Keratinocyte (primary cell): ENCODE data around the gene CCDC24. TPM values are rescaled to one million over a fixed set of nuclear protein-coding genes. Genes with fewer than 3 reads are reported as not detected.

Source experiments
- DNase-seq: peaks from one replicate; pipeline ENCODE4 v3.0.0-alpha.2; 2011; ENCODE audit warnings: low read depth, missing footprints, low spot score
- FAIRE-seq: peaks from 2 replicates; lab custom pipeline; 2011; peaks lifted over from hg19 to GRCh38; lab: Jason Lieb, UNC
- H2AFZ ChIP-seq: 2 replicates; pipeline ENCODE4 v1.6.0; 2012; ENCODE audit warnings: low read length, control low read depth, inconsistent platforms; ENCODE audit not compliant: control insufficient read depth
- H3K27ac ChIP-seq: 2 replicates; pipeline ENCODE4 v1.5.1; 2011; ENCODE audit warnings: low read length; ENCODE audit not compliant: control insufficient read depth, insufficient read depth
- H3K27me3 ChIP-seq: 3 replicates; pipeline ENCODE4 v1.6.0; 2011; ENCODE audit warnings: low read length; ENCODE audit not compliant: control insufficient read depth, insufficient read depth; ENCODE audit errors: extremely low read depth
- H3K36me3 ChIP-seq, 2 experiments: 2 replicates in 1 of 2; 3 replicates in 1 of 2; pipeline ENCODE4 v1.5.1; 2011; ENCODE audit warnings: low read length in 2 of 2, mild to moderate bottlenecking in 1 of 2; ENCODE audit not compliant: control insufficient read depth in 2 of 2, insufficient read depth in 2 of 2; ENCODE audit errors: extremely low read depth in 1 of 2
- H3K4me1 ChIP-seq: 3 replicates; pipeline ENCODE4 v1.5.1; 2011; ENCODE audit warnings: low read length; ENCODE audit not compliant: control insufficient read depth, insufficient read depth; ENCODE audit errors: extremely low read depth
- H3K4me2 ChIP-seq: 3 replicates; pipeline ENCODE4 v1.6.0; 2011; ENCODE audit warnings: low read depth, low read length; ENCODE audit not compliant: control insufficient read depth, insufficient read depth; ENCODE audit errors: extremely low read depth
- H3K4me3 ChIP-seq, 3 experiments: fragments of 200-600 bp in 1 of 3; sonication (generic) in 1 of 3; 2 replicates in 2 of 3; 3 replicates in 1 of 3; pipeline ENCODE4 v1.5.1; 2011 to 2016; ENCODE audit warnings: low read length in 3 of 3, mild to moderate bottlenecking in 3 of 3, control low read depth in 2 of 3, inconsistent platforms in 1 of 3, low read depth in 1 of 3, mixed read lengths in 1 of 3, mixed run types in 1 of 3, moderate library complexity in 1 of 3; ENCODE audit not compliant: control insufficient read depth in 2 of 3, insufficient read depth in 2 of 3; ENCODE audit errors: extremely low read depth in 1 of 3
- H3K79me2 ChIP-seq: 2 replicates; pipeline ENCODE4 v1.6.0; 2012; ENCODE audit warnings: low read length; ENCODE audit not compliant: control insufficient read depth, insufficient read depth
- H3K9ac ChIP-seq: 3 replicates; pipeline ENCODE4 v1.6.0; 2011; ENCODE audit warnings: low read length; ENCODE audit not compliant: control insufficient read depth, insufficient read depth; ENCODE audit errors: extremely low read depth
- H3K9me1 ChIP-seq: 3 replicates; pipeline ENCODE4 v1.6.0; 2011; ENCODE audit warnings: low read length; ENCODE audit not compliant: control insufficient read depth, insufficient read depth; ENCODE audit errors: extremely low read depth
- H3K9me3 ChIP-seq: 2 replicates; pipeline ENCODE4 v1.5.1; 2012; ENCODE audit warnings: low read depth, low read length; ENCODE audit not compliant: control insufficient read depth
- H4K20me1 ChIP-seq: 3 replicates; pipeline ENCODE4 v1.6.0; 2011; ENCODE audit warnings: low read length; ENCODE audit not compliant: control insufficient read depth, insufficient read depth; ENCODE audit errors: extremely low read depth
- EZH2 ChIP-seq: IDR thresholded peaks from one replicate; pipeline ENCODE4 v1.6.1; 2012; ENCODE audit warnings: inconsistent platforms, mild to moderate bottlenecking, low read length, moderate library complexity
- dilution Hi-C: fragments of 300-500 bp; cut with MboI; formaldehyde crosslinking; loops from one replicate; pipeline ENCODE4 v1.7.0; 2020; ENCODE audit warnings: low sequenced_read_pairs; ENCODE audit not compliant: extremely low pct_ligation_motif_present
- polyA plus RNA-seq, 5 experiments: library from polyadenylated mRNA; depleted of rRNA in 3 of 5; stranded (reverse) in 3 of 5; stranded (forward) in 1 of 5; unstranded in 1 of 5; fragments of >200 nt; gene quantifications; 1 replicate in 1 of 5; 2 replicates in 3 of 5; 3 replicates in 1 of 5; pipeline versions ENCODE4 v1.2.1 to v1.2.3, GENCODE V29; 2011 to 2012; ENCODE audit warnings: missing spikeins in 2 of 5, low read depth in 1 of 5, low replicate concordance in 1 of 5
- TF ChIP-seq, protein P1 (sequence below), 3 experiments: IDR thresholded peaks in 1 of 3; conservative IDR thresholded peaks in 1 of 3; optimal IDR thresholded peaks in 1 of 3; 2 replicates in 2 of 3; 3 replicates in 1 of 3; pipeline versions ENCODE3 to v1.5.1; 2011; ENCODE audit warnings: low read length in 3 of 3, mild to moderate bottlenecking in 3 of 3, moderate library complexity in 2 of 3, control low read depth in 1 of 3, inconsistent platforms in 1 of 3; ENCODE audit not compliant: insufficient read depth in 2 of 3; ENCODE audit errors: extremely low read depth in 1 of 3

Gene CCDC24
- polyA plus RNA-seq, 1 donor (not counting 4 experiments of a cell fraction or from before 2014, with no cell fraction given), result 5.2 TPM

DNA sequence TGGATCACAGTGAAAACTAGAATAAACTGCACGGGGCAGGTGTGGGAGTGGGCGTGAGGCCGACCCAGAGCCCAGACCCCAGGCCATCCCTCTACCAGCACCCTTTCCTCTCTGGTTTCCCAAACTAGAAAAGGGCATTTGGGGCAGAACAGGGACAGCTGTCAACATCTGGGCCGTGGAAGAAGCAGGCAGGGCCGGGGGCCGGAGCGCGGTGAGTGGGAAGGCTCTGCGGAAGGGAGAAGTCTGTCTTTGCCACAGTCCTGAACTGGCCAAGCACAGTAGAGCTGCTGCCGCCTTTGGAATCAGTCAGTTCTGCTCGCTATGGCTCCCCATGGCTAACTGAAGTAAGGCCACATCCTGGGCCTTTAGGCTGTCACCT is 6.6 kb downstream of the CCDC24 start:
- Histone ChIP-seq H3K9me3 (no peaks in the 10 kb centered on the region), H3K36me3 (peaks cover 2 to 3% of the 10 kb centered on the region in 2 experiments), H3K27ac (no peak overlapping the region), H4K20me1 (no peaks in the 10 kb centered on the region), H3K79me2 (no peaks in the 10 kb centered on the region), H3K4me3 (no peak overlapping the region), H3K4me1 (peaks cover 5% of the 10 kb centered on the region), H3K27me3 (no peaks in the 10 kb centered on the region), H3K4me2 (no peak overlapping the region), H3K9ac (no peak overlapping the region), H2AFZ (no peak overlapping the region), H3K9me1 (no peaks in the 10 kb centered on the region)
- dilution Hi-C loops, result no loop called here
- DNase-seq (no peak), FAIRE-seq (no peak)
- TF ChIP-seq, protein P1, sequence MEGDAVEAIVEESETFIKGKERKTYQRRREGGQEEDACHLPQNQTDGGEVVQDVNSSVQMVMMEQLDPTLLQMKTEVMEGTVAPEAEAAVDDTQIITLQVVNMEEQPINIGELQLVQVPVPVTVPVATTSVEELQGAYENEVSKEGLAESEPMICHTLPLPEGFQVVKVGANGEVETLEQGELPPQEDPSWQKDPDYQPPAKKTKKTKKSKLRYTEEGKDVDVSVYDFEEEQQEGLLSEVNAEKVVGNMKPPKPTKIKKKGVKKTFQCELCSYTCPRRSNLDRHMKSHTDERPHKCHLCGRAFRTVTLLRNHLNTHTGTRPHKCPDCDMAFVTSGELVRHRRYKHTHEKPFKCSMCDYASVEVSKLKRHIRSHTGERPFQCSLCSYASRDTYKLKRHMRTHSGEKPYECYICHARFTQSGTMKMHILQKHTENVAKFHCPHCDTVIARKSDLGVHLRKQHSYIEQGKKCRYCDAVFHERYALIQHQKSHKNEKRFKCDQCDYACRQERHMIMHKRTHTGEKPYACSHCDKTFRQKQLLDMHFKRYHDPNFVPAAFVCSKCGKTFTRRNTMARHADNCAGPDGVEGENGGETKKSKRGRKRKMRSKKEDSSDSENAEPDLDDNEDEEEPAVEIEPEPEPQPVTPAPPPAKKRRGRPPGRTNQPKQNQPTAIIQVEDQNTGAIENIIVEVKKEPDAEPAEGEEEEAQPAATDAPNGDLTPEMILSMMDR (optimal IDR thresholded peaks at IDR 0.05 in 1 of 3, IDR thresholded peaks at IDR 0.05 in 1 of 3, conservative IDR thresholded peaks at IDR 0.05 in 1 of 3; ENCODE audit: extremely low read depth in 1 of 3, insufficient read depth in 2 of 3, low read length in 3 of 3), result no peak
- no peak for TF ChIP-seq EZH2

DNA sequence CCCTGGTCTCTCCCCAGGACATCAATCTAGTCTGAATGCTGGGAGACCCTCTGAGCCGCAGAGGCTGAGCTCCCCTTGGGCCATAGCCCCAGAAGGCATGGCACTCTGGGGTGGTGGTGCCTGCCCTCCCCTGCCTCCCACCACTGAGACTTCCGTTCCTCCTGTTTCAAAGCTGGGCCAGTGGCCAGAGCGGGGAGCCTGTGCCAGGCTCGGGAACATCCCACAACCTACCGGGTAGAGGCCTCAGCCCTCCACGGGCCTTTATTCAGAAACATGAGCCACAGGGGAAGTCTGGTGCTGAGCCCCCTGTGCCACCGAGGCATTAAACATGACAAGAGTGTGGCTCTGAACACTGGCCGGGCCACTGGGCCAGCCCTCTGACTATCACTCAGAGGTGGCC is 8.1 kb downstream of the CCDC24 start:
- no peaks in the 10 kb centered on the region for H3K27me3 ChIP-seq
- no peak overlapping the region for H3K27ac ChIP-seq
- FAIRE-seq, result no peak
- H3K4me2 ChIP-seq, result no peak overlapping the region
- no peaks in the 10 kb centered on the region for H3K9me3 ChIP-seq
- no peaks in the 10 kb centered on the region for H3K4me1 ChIP-seq
- no peak for DNase-seq
- H3K36me3 ChIP-seq, result peaks cover 2 to 3% of the 10 kb centered on the region in 2 experiments
- H2AFZ ChIP-seq, result no peak overlapping the region
- no peaks in the 10 kb centered on the region for H3K9me1 ChIP-seq
- H3K79me2 ChIP-seq, result no peaks in the 10 kb centered on the region
- dilution Hi-C loops, result no loop called here
- no peak overlapping the region for H3K9ac ChIP-seq
- H4K20me1 ChIP-seq, result no peaks in the 10 kb centered on the region
- H3K4me3 ChIP-seq, result no peak overlapping the region
- no peak for TF ChIP-seq EZH2
- TF ChIP-seq, protein P1 (optimal IDR thresholded peaks at IDR 0.05 in 1 of 3, IDR thresholded peaks at IDR 0.05 in 1 of 3, conservative IDR thresholded peaks at IDR 0.05 in 1 of 3; ENCODE audit: extremely low read depth in 1 of 3, insufficient read depth in 2 of 3, low read length in 3 of 3), result no peak
